Stomach (tissue), 4 donors: ENCODE measurements around the gene TMEM150A.

ENCODE experiments used
- CTCF ChIP-seq, 7 experiments: fragments of 450-650 bp in 4 of 7; fragments of 200-600 bp in 3 of 7; sonication (generic) in 3 of 7; IDR thresholded peaks; one replicate each; pipeline ENCODE4 v1.5.1; 2016 to 2019; ENCODE audit warnings: antibody characterized with exemption in 7 of 7, control low read depth in 2 of 7, mild to moderate bottlenecking in 1 of 7
- POLR2A ChIP-seq, 4 donors: fragments of 450-650 bp; IDR thresholded peaks; one replicate each; pipeline ENCODE4 v1.6.1; 2016; ENCODE audit warnings: antibody characterized with exemption in 4 of 4, control low read depth in 2 of 4, mild to moderate bottlenecking in 1 of 4, moderate library complexity in 1 of 4
- POLR2AphosphoS5 ChIP-seq, 3 donors: sonication (generic); formaldehyde crosslinking; IDR thresholded peaks; one replicate each; pipeline ENCODE4 v1.6.1; 2016; ENCODE audit warnings: antibody characterized with exemption in 3 of 3

GRCh38 chr2:85589181-85589580 lies 13.3 kb downstream of the TMEM150A start:
- TF ChIP-seq CTCF (IDR thresholded peaks at IDR 0.05) (no peak), POLR2A (IDR thresholded peaks at IDR 0.05) (no peak), POLR2AphosphoS5 (IDR thresholded peaks at IDR 0.05) (no peak)
